Small intestine (tissue), 7 donors: ENCODE results near the gene COLEC11. TPM values are rescaled to one million over a fixed set of nuclear protein-coding genes. Genes with fewer than 3 reads are reported as not detected.
"Not testable (repeated sequence)": the region's sequence is repeated elsewhere in the genome, so short reads cannot be mapped to it uniquely, and the experiment has no call there.

ENCODE experiments used
- DNase-seq, 2 donors: peaks; one replicate each; pipeline versions ENCODE4 v3.0.0 to v3.0.0-alpha.2; 2013
- FAIRE-seq: peaks from 2 replicates; lab custom pipeline; 2012; peaks lifted over from hg19 to GRCh38; lab: Jason Lieb, UNC
- H3K27ac ChIP-seq, 3 donors: one replicate each; pipeline ENCODE4 v1.5.1; 2013; ENCODE audit warnings: low read length in 2 of 3, mild to moderate bottlenecking in 2 of 3, control low read depth in 1 of 3, inconsistent platforms in 1 of 3, low read depth in 1 of 3, moderate library complexity in 1 of 3
- H3K27me3 ChIP-seq, 3 donors: one replicate each; pipeline ENCODE4 v1.6.1; 2013; ENCODE audit warnings: low read length in 3 of 3, inconsistent platforms in 1 of 3; ENCODE audit not compliant: control insufficient read depth in 3 of 3, insufficient read depth in 3 of 3
- H3K36me3 ChIP-seq, 3 donors: one replicate each; pipeline ENCODE4 v1.6.1; 2013; ENCODE audit warnings: low read length in 3 of 3, inconsistent platforms in 1 of 3, low read depth in 1 of 3, mild to moderate bottlenecking in 1 of 3, moderate library complexity in 1 of 3; ENCODE audit not compliant: control insufficient read depth in 3 of 3, insufficient read depth in 2 of 3
- H3K4me1 ChIP-seq, 3 donors: one replicate each; pipeline ENCODE4 v1.6.1; 2013; ENCODE audit warnings: low read length in 2 of 3, inconsistent platforms in 1 of 3, low read depth in 1 of 3, mild to moderate bottlenecking in 1 of 3, moderate library complexity in 1 of 3; ENCODE audit not compliant: control insufficient read depth in 3 of 3, insufficient read depth in 2 of 3
- H3K4me3 ChIP-seq, 3 donors: one replicate each; pipeline ENCODE4 v1.5.1; 2013; ENCODE audit warnings: low read length in 3 of 3, control low read depth in 1 of 3, inconsistent platforms in 1 of 3, low read depth in 1 of 3, mild to moderate bottlenecking in 1 of 3, moderate library complexity in 1 of 3
- H3K9me3 ChIP-seq, 2 donors: one replicate each; pipeline ENCODE4 v1.6.1; 2013; ENCODE audit warnings: low read depth in 1 of 2, low read length in 1 of 2; ENCODE audit not compliant: control insufficient read depth in 2 of 2, insufficient read depth in 1 of 2
- WGBS, 3 donors: extraction: QIAGEN DNeasy Blood & Tissue Kit; methylation state at CpG; one replicate each; pipeline ENCODE4 v1.1.7; 2013; 5-methylcytosine and 5-hydroxymethylcytosine counted together
- polyA plus RNA-seq, 4 donors: library from polyadenylated mRNA; stranded (reverse) in 3 of 4; unstranded in 1 of 4; fragments of 200-250 nt in 3 of 4; fragments of 120-200 nt in 1 of 4; gene quantifications; one replicate each; pipeline versions ENCODE4 v1.2.1 to v1.2.3, GENCODE V29; 2013
- donor health status: healthy with polysubstance abuse.
- donor health status: control.
- donor health status: control.
- donor health status: Bipolar disorder and iron deficiency.
- donor health status: healthy.

Gene COLEC11
- polyA plus RNA-seq, 4 donors, result 1.0 to 4.1 (median 2.2) TPM; not detected in 1

GRCh38 chr2:3659447-3660432, 64.8 kb downstream of the COLEC11 start:
- Histone ChIP-seq H3K9me3 (peaks cover 0 to 3% of the 10 kb centered on the region in 2 donors), H3K27ac (peak overlapping the region in 1 of 3 donors; percentile 12), H3K4me1 (no peaks in the 10 kb centered on the region), H3K36me3 (no peaks in the 10 kb centered on the region), H3K4me3 (no peak overlapping the region), H3K27me3 (no peaks in the 10 kb centered on the region)
- DNase-seq, result no peak
- FAIRE-seq, result no peak
- WGBS, 3 donors, result 71 to 84% (median 82%) methylated on average over 26 of the region's 26 CpGs

GRCh38 chr2:3660640-3661039, 65.7 kb downstream of the COLEC11 start:
- H3K27ac ChIP-seq, FAIRE-seq, H3K27me3 ChIP-seq, H3K9me3 ChIP-seq, H3K36me3 ChIP-seq, H3K4me1 ChIP-seq, DNase-seq, H3K4me3 ChIP-seq: not testable (repeated sequence)
- 47 to 64% (median 51%) methylated on average over 7 of the region's 7 CpGs for WGBS, 3 donors

GRCh38 chr2:3661149-3661660, 66.3 kb downstream of the COLEC11 start:
- Histone ChIP-seq H3K9me3 (peaks cover 0 to 3% of the 10 kb centered on the region in 2 donors), H3K4me3 (no peak overlapping the region), H3K27me3 (no peaks in the 10 kb centered on the region), H3K36me3 (no peaks in the 10 kb centered on the region), H3K27ac (no peak overlapping the region), H3K4me1 (no peaks in the 10 kb centered on the region)
- 96 to 97% (median 96%) methylated on average over 3 of the region's 3 CpGs for WGBS, 3 donors
- no peak for FAIRE-seq
- no peak for DNase-seq

DNA sequence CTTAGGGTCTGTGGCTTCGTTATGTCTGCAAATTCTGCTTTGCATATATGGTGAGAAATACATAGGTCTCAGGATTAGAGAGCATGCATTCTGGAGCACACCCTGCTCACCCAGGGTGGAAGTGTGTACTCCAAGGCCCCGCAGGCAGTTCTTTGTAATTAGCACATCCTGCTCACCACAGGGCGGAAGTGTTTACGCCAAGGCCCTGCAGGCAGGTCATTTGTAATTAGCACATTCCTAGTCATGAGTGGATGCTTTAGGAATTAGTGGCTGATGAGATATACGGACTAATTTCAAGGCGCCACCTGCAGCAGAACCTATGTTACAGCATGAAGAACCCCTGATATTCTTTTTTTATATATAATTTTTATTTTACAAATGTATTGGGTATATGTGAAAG, 67.3 kb downstream of the COLEC11 start:
- Histone ChIP-seq H3K27ac (no peak overlapping the region), H3K9me3 (peaks cover 0 to 3% of the 10 kb centered on the region in 2 donors), H3K4me3 (no peak overlapping the region), H3K36me3 (no peaks in the 10 kb centered on the region), H3K27me3 (peaks cover 0 to 2% (median 0%) of the 10 kb centered on the region in 3 donors), H3K4me1 (no peaks in the 10 kb centered on the region)
- FAIRE-seq, result no peak
- no peak for DNase-seq
- 85 to 87% (median 87%) methylated on average over 6 of the region's 6 CpGs for WGBS, 3 donors

DNA sequence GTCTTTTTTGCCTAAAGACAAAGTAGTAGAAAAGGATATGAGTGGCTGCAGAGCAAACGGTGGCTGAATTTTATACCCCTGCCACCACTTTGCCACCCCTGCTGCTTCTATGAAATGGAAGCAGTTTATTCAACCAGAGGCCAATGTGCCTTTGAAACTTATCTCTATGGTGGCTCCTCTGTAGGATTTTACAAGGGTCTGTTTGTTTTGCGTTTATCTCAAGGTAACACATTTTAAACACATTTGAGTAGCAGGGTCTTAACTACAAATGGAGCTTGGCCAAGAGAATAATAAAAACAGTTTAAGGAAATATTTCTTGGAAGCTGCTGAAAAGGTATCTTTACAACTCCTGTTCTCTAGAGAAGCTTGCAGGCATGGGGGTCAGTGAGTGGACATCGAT, 69.2 kb downstream of the COLEC11 start:
- WGBS, 3 donors, result 22 to 60% (median 43%) methylated on average over 3 of the region's 3 CpGs
- no peaks in the 10 kb centered on the region for H3K4me1 ChIP-seq
- H3K36me3 ChIP-seq, result no peaks in the 10 kb centered on the region
- no peak overlapping the region for H3K4me3 ChIP-seq
- H3K27me3 ChIP-seq, result peaks cover 0 to 2% (median 0%) of the 10 kb centered on the region in 3 donors
- FAIRE-seq (no peak), DNase-seq (no peak)
- peaks cover 0 to 3% of the 10 kb centered on the region in 2 donors for H3K9me3 ChIP-seq
- no peak overlapping the region for H3K27ac ChIP-seq

DNA sequence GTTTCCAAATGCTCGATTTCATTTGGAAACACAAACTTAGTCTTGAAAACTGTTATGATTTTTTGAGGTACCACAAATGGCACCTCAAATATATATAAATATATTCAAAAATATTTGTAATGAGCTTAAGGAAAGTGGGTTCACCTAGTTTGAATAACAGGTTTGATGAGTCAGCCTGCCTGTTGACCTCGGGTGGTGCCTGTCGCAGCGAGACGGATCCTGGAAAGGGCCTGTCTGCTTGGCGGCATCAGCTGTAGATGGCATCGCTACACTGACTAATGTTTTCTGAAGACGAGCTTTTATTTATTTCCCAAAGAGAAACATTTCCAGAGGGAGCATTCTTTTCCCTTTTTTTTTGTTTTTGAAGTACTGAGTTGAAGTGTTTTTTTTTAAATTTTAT, 70.0 kb downstream of the COLEC11 start:
- Histone ChIP-seq H3K36me3 (no peaks in the 10 kb centered on the region), H3K27ac (no peak overlapping the region), H3K4me1 (no peaks in the 10 kb centered on the region), H3K9me3 (peaks cover 0 to 3% of the 10 kb centered on the region in 2 donors), H3K4me3 (no peak overlapping the region), H3K27me3 (peaks cover 0 to 2% (median 0%) of the 10 kb centered on the region in 3 donors)
- WGBS, 3 donors, result 53 to 71% (median 61%) methylated on average over 8 of the region's 8 CpGs
- DNase-seq (no peak), FAIRE-seq (no peak)

GRCh38 chr2:3665886-3666612, 71.1 kb downstream of the COLEC11 start:
- 77 to 88% (median 81%) methylated on average over 16 of the region's 16 CpGs for WGBS, 3 donors
- Histone ChIP-seq H3K27ac (no peak overlapping the region), H3K4me1 (no peaks in the 10 kb centered on the region), H3K4me3 (no peak overlapping the region), H3K36me3 (no peaks in the 10 kb centered on the region), H3K27me3 (peaks cover 0 to 2% (median 0%) of the 10 kb centered on the region in 3 donors), H3K9me3 (no peaks in the 10 kb centered on the region)
- DNase-seq (no peak), FAIRE-seq (no peak)

DNA sequence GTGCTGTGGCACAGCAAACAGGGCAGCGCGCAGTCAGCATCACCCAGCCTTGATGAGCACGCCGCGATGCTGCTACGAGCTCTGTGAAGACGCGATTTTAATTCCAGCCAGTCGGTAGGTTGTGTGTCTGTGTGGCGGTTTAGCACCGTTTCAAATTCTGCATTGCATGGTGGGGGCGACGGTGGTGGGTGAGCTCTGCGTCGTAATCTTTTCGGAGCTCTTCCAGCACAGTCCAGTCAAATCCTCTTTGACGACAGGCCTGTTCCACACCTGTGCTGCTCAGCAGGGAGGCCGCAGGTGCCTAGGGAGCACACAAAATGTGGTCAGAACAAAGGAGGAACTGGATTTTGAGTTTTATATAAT, 71.7 kb downstream of the COLEC11 start:
- DNase-seq, result no peak
- Histone ChIP-seq H3K27ac (no peak overlapping the region), H3K4me3 (no peak overlapping the region), H3K4me1 (no peaks in the 10 kb centered on the region), H3K36me3 (no peaks in the 10 kb centered on the region), H3K9me3 (no peaks in the 10 kb centered on the region), H3K27me3 (peaks cover 0 to 2% (median 0%) of the 10 kb centered on the region in 3 donors)
- WGBS, 3 donors, result 93 to 94% (median 93%) methylated on average over 18 of the region's 18 CpGs
- no peak for FAIRE-seq
